Heart left ventricle (tissue), 16 donors: ENCODE data around the gene FRMD6. TPM values are rescaled to one million over a fixed set of nuclear protein-coding genes. Genes with fewer than 3 reads are reported as not detected.
A peak's percentile ranks its signal among the peaks of the same experiment; 100 is the strongest.

Experiments used
- ATAC-seq, 4 donors: fragments of 200-7000 bp; cut with Tn5 transposase; one replicate each; pipeline ENCODE4 v1.9.1; 2020 to 2022; ENCODE audit warnings: moderate library complexity in 4 of 4, mild to moderate bottlenecking in 3 of 4, moderate number of reproducible peaks in 1 of 4
- DNase-seq, 5 donors: peaks; one replicate each; pipeline ENCODE4 v3.0.0-alpha.2; 2020
- H3K27ac ChIP-seq, 12 donors: fragments of 200-600 bp; sonication (generic) in 4 of 12; one replicate each; pipeline versions ENCODE4 v1.5.0 to v1.8.0; 2016 to 2022; ENCODE audit warnings: mild to moderate bottlenecking in 2 of 12
- H3K27me3 ChIP-seq, 9 donors: fragments of 200-600 bp; sonication (generic) in 2 of 9; one replicate each; pipeline versions ENCODE4 v1.5.1 to v1.8.0; 2016 to 2022; ENCODE audit warnings: mild to moderate bottlenecking in 3 of 9
- H3K36me3 ChIP-seq, 9 donors: fragments of 200-600 bp; sonication (generic) in 2 of 9; one replicate each; pipeline versions ENCODE4 v1.5.0 to v1.8.0; 2018 to 2022; ENCODE audit warnings: mild to moderate bottlenecking in 2 of 9
- H3K4me1 ChIP-seq, 12 donors: fragments of 200-600 bp; sonication (generic) in 4 of 12; one replicate each; pipeline versions ENCODE4 v1.5.0 to v1.8.0; 2016 to 2022; ENCODE audit warnings: mild to moderate bottlenecking in 3 of 12
- H3K4me3 ChIP-seq, 12 donors: fragments of 200-600 bp; sonication (generic) in 4 of 12; one replicate each; pipeline versions ENCODE4 v1.5.0 to v1.8.0; 2017 to 2022; ENCODE audit warnings: mild to moderate bottlenecking in 9 of 12, moderate library complexity in 4 of 12
- H3K9me3 ChIP-seq, 12 donors: fragments of 200-600 bp; sonication (generic) in 4 of 12; one replicate each; pipeline versions ENCODE4 v1.5.0 to v1.8.0; 2016 to 2022; ENCODE audit warnings: mild to moderate bottlenecking in 1 of 12
- POLR2A ChIP-seq, 2 donors: fragments of 450-650 bp; IDR thresholded peaks; one replicate each; pipeline ENCODE4 v1.6.1; 2017; ENCODE audit warnings: antibody characterized with exemption in 2 of 2, mild to moderate bottlenecking in 2 of 2, moderate library complexity in 2 of 2
- WGBS, 4 donors: extraction: QIAGEN DNeasy Blood & Tissue Kit in 2 of 4; methylation state at CpG; one replicate each; pipeline versions ENCODE4 v1.1.5 to v1.1.7; 2013 to 2018; 5-methylcytosine and 5-hydroxymethylcytosine counted together
- intact Hi-C, 10 donors: fragments of 100-400 bp; cut with DNase I; formaldehyde crosslinking; loops; one replicate each; pipeline versions ENCODE4 v1.11.1 to v1.14.2; 2022
- polyA plus RNA-seq, 2 donors: library from polyadenylated mRNA; stranded (reverse); fragments of 200-250 nt; gene quantifications; one replicate each; pipeline ENCODE4 v1.2.3, GENCODE V29; 2013
- total RNA-seq, 9 donors: library from RNA; depleted of rRNA in 2 of 9; stranded (reverse); fragments of >200 nt in 2 of 9; fragmentation: NEBNext Ultra II Directional in 3 of 9; extraction: Animal tissue kit (Norgen Biotek cat#: 25700) in 3 of 9; gene quantifications; one replicate each; pipeline versions ENCODE4 v1.1.0 to v1.2.4, GENCODE V29; 2016 to 2023
- TF ChIP-seq, protein P1 (sequence below), 12 donors: fragments of 200-600 bp; sonication (generic) in 4 of 12; IDR thresholded peaks; one replicate each; pipeline versions ENCODE4 v1.5.0 to v1.8.0; 2018 to 2022; ENCODE audit warnings: antibody characterized with exemption in 12 of 12, mild to moderate bottlenecking in 5 of 12
- donor health status: ischemic (EF 13 %, LVEDD 7.1; RV severe dilation, severe dysfunction).
- donor health status: healthy with polysubstance abuse.
- donor health status: DM: no; HTN: yes; CAD: no.
- donor health status: DM: no; HTN: no; CAD: no.
- donor health status: ischemic (EF 25% LVEDD 6.9; RV normal size, moderate dysfunction).
- donor health status: ischemic (EF 25% LVEDD 5.7; RV mildly dilated, moderate dysfunction).
- donor health status: healthy.
- donor health status: DM: yes; HTN: yes; CAD: no.
- donor health status: ischemic (EF 35%, LVEDD 5.7; RV mildly dilated, moderate dysfunction).
- donor health status: nonischemic (EF 11% LVEDD 7.7; RV severe dilation, severe dysfunction).
- donor health status: DM: yes; HTN: yes; CAD: no.
- donor health status: PGD.
- donor health status: ischemic (EF 29% LVEDD 5.4; RV normal size, mild dysfunction).
- donor health status: nonischemic (EF 23%, LVEDD 6.1; RV moderate dilation, normal function).

The FRMD6 gene
- total and polyA plus RNA-seq, 11 donors = 1.9 to 23.2 (median 8.9) TPM

DNA sequence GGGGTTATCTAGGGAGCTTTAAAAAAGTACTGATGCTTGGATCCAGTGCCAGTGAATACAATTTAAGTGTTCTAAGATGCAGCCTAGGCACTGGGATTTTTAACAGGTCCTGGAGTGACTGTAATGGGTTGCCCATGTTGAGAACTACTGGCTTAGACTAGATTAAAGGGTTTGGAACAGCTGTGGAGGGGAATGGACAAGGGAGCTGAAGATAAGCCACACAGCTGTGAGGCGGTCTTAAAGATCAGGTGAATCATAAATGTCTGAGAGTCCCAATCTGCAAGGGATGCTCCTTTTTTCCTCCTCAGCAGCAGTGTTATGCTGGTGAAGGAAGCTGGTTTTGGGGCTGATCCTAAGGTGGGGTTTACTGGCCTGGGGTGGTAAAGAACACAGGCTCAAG is 35.5 kb upstream of the FRMD6 start:
- DNase-seq = no peak

DNA sequence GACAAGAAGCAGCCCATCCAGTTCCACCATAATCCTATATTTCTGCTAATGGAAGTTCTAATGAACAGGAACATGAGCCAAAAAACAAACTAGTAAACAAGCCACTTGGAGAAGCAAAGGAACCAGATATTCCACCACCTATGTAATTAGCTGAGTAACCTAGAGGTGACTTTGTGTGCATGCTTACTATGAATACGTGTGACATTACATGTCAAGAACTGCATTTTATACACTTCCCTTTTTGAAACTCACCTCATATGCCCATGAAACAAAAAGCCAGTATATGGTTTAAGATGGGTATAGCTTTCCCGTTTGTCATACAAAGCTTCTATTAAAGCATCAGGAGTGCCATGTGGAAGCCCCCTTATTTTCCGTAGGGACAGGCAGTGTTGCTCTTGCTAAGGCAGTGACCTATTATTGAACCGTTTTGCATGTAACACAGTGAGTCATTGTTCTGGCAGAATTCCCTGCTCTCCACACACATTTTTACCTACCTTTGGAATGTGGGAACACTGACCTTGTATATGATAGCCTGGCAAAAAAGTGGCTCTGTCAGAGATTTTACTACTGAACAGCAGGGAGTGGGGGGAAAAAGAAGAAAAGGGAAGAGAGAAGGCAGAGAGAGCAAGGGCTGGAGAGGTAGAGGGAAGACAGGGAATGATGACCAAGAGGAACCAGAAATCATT is 34.8 kb upstream of the FRMD6 start:
- Histone ChIP-seq H3K27me3 (no peaks in the 10 kb centered on the region), H3K36me3 (no peaks in the 10 kb centered on the region), H3K27ac (no peak overlapping the region), H3K4me1 (peaks cover 0 to 10% (median 0%) of the 10 kb centered on the region in 12 donors), H3K9me3 (no peaks in the 10 kb centered on the region), H3K4me3 (no peak overlapping the region)
- intact Hi-C loops = no loop called here
- TF ChIP-seq POLR2A (IDR thresholded peaks at IDR 0.05) = no peak
- TF ChIP-seq, protein P1, sequence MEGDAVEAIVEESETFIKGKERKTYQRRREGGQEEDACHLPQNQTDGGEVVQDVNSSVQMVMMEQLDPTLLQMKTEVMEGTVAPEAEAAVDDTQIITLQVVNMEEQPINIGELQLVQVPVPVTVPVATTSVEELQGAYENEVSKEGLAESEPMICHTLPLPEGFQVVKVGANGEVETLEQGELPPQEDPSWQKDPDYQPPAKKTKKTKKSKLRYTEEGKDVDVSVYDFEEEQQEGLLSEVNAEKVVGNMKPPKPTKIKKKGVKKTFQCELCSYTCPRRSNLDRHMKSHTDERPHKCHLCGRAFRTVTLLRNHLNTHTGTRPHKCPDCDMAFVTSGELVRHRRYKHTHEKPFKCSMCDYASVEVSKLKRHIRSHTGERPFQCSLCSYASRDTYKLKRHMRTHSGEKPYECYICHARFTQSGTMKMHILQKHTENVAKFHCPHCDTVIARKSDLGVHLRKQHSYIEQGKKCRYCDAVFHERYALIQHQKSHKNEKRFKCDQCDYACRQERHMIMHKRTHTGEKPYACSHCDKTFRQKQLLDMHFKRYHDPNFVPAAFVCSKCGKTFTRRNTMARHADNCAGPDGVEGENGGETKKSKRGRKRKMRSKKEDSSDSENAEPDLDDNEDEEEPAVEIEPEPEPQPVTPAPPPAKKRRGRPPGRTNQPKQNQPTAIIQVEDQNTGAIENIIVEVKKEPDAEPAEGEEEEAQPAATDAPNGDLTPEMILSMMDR (IDR thresholded peaks at IDR 0.05) = no peak
- DNase-seq (no peak), ATAC-seq (peak in 3 of 4 donors; percentile 62 to 74 (median 73))
- WGBS, 4 donors = 29 to 35% (median 31%) methylated on average over 4 of the region's 4 CpGs

More for the DNA sequence above, 35.5 kb upstream of the FRMD6 start:
- Histone ChIP-seq H3K4me3 (no peak overlapping the region), H3K9me3 (no peaks in the 10 kb centered on the region), H3K36me3 (no peaks in the 10 kb centered on the region), H3K27me3 (no peaks in the 10 kb centered on the region), H3K4me1 (peaks cover 0 to 10% (median 0%) of the 10 kb centered on the region in 12 donors), H3K27ac (no peak overlapping the region)
- WGBS, 4 donors = 90 to 100% (median 95%) methylated on average over 1 of the region's 1 CpG
- no peak for ATAC-seq
- no peak for TF ChIP-seq POLR2A (IDR thresholded peaks at IDR 0.05)
- TF ChIP-seq, protein P1 (IDR thresholded peaks at IDR 0.05) = no peak
- intact Hi-C loops = no loop called here

DNA sequence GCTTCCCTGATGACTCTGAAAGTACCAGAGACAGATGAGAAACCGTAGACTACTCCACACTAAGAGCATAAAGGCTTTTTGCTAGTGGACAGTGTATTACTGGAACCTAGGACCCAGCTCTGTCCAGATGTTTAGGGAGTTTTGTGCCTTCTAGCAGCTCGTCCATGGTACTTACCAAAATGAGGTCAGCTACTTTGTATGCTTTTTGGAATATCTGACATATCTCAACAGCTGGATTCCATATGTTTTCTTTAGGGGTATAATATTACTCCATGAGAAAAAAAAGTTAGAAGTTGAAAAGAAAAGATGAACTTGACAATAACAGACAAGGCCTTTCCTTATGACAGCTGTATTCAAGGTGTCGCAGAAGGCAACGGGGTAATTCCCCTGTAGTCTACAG is 32.1 kb upstream of the FRMD6 start:
- ATAC-seq (no peak), DNase-seq (no peak)
- no peak for TF ChIP-seq POLR2A (IDR thresholded peaks at IDR 0.05)
- TF ChIP-seq, protein P1 (IDR thresholded peaks at IDR 0.05) = no peak
- H3K4me1 ChIP-seq = peaks cover 0 to 10% (median 0%) of the 10 kb centered on the region in 12 donors
- no peaks in the 10 kb centered on the region for H3K27me3 ChIP-seq
- no peaks in the 10 kb centered on the region for H3K36me3 ChIP-seq
- H3K4me3 ChIP-seq = no peak overlapping the region
- intact Hi-C loops = no loop called here
- no peaks in the 10 kb centered on the region for H3K9me3 ChIP-seq
- no peak overlapping the region for H3K27ac ChIP-seq
- WGBS, 4 donors = 64 to 85% (median 76%) methylated on average over 4 of the region's 4 CpGs

DNA sequence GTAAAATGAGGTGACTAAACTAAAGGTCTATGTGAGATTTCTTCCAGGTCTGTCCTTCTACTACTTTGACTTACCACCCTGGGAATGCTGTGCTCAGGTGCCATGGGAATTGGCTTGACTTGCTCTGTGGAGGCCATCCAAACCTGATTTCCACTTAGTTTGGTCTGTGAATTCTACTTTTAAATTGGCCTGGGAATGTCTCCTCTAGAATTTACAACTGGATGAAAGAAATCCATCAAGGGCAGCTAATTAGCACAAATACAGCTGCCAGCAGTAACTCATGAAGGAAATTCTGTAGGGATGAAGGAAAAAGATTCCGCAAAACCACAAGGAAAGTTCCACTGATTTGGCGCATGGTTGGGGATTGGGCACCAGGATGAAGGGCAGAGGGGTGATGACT is 31.7 kb upstream of the FRMD6 start:
- H3K27ac ChIP-seq = no peak overlapping the region
- peaks cover 0 to 10% (median 0%) of the 10 kb centered on the region in 12 donors for H3K4me1 ChIP-seq
- H3K27me3 ChIP-seq = no peaks in the 10 kb centered on the region
- 91 to 99% (median 97%) methylated on average over 2 of the region's 2 CpGs for WGBS, 4 donors
- intact Hi-C loops = no loop called here
- no peaks in the 10 kb centered on the region for H3K9me3 ChIP-seq
- no peak overlapping the region for H3K4me3 ChIP-seq
- ATAC-seq (no peak), DNase-seq (no peak)
- no peaks in the 10 kb centered on the region for H3K36me3 ChIP-seq
- TF ChIP-seq POLR2A (IDR thresholded peaks at IDR 0.05) = no peak
- TF ChIP-seq, protein P1 (IDR thresholded peaks at IDR 0.05) = no peak
